Vagina (tissue), 2 donors: ENCODE results near the gene KIF16B. TPM values are rescaled to one million over a fixed set of nuclear protein-coding genes. Genes with fewer than 3 reads are reported as not detected.

Experiments used
- DNase-seq, 2 donors: peaks; one replicate each; pipeline ENCODE4 v3.0.0-alpha.2; 2017; ENCODE audit errors: extremely low spot score in 2 of 2
- H3K27ac ChIP-seq: fragments of 200-600 bp; sonication (generic); one replicate; pipeline ENCODE4 v1.5.1; 2019
- H3K27me3 ChIP-seq: fragments of 200-600 bp; sonication (generic); one replicate; pipeline ENCODE4 v1.5.1; 2019
- H3K36me3 ChIP-seq, 2 donors: fragments of 200-600 bp; sonication (generic); one replicate each; pipeline ENCODE4 v1.5.1; 2017 to 2019
- H3K4me1 ChIP-seq: fragments of 200-600 bp; sonication (generic); one replicate; pipeline ENCODE4 v1.5.1; 2019
- H3K4me3 ChIP-seq, 2 donors: fragments of 200-600 bp; sonication (generic); 1 replicate in 1 of 2; 2 replicates in 1 of 2; pipeline ENCODE4 v1.5.1; 2016 to 2019
- H3K9me3 ChIP-seq: fragments of 200-600 bp; sonication (generic); one replicate; pipeline ENCODE4 v1.5.1; 2019
- CTCF ChIP-seq, 3 experiments: fragments of 450-650 bp in 2 of 3; fragments of 200-600 bp in 1 of 3; sonication (generic) in 1 of 3; IDR thresholded peaks; one replicate each; pipeline ENCODE4 v1.5.1; 2017 to 2019; ENCODE audit warnings: antibody characterized with exemption in 3 of 3, mild to moderate bottlenecking in 2 of 3, moderate library complexity in 2 of 3
- POLR2A ChIP-seq, 2 donors: fragments of 450-650 bp; IDR thresholded peaks; one replicate each; pipeline ENCODE4 v1.6.1; 2017; ENCODE audit warnings: antibody characterized with exemption in 2 of 2, mild to moderate bottlenecking in 2 of 2, moderate library complexity in 2 of 2
- POLR2AphosphoS5 ChIP-seq, 2 donors: sonication (generic); formaldehyde crosslinking; IDR thresholded peaks; one replicate each; pipeline ENCODE4 v1.9.0; 2017; ENCODE audit warnings: antibody characterized with exemption in 2 of 2, mild to moderate bottlenecking in 2 of 2, low read depth in 1 of 2; ENCODE audit not compliant: insufficient read depth in 1 of 2
- intact Hi-C: fragments of 100-400 bp; cut with DNase I; formaldehyde crosslinking; loops from one replicate; pipeline ENCODE4 v1.15.1; 2023
- total RNA-seq: library from RNA; depleted of rRNA; stranded (reverse); fragments of >200 nt; gene quantifications from one replicate; pipeline ENCODE4 v1.2.3, GENCODE V29; 2016

KIF16B gene
- total RNA-seq, 1 donor from 2014 or later, result 27.7 TPM

DNA sequence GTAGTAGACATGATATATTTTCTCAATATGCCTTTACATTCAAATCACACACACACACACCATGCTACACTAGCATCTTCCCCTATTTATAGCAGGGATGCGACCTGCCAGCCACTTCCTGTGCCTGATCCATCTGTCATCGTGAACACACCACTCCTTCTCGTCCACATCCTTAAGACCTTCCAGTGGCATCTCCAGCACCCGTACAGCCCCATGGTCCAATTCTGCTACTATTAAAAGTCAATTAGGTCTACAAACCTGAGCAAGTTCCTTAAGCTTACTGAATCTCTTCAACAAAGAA, 54.5 kb downstream of the KIF16B start:
- H3K36me3 ChIP-seq, result no peaks in the 10 kb centered on the region
- no peaks in the 10 kb centered on the region for H3K4me1 ChIP-seq
- no peak for TF ChIP-seq POLR2A (IDR thresholded peaks at IDR 0.05)
- no peak for TF ChIP-seq CTCF (IDR thresholded peaks at IDR 0.05)
- no peak for TF ChIP-seq POLR2AphosphoS5 (IDR thresholded peaks at IDR 0.05; ENCODE audit: insufficient read depth in 1 of 2, low read depth in 1 of 2)
- no peak for DNase-seq
- no peak overlapping the region for H3K4me3 ChIP-seq
- no peak overlapping the region for H3K27ac ChIP-seq
- H3K9me3 ChIP-seq, result no peaks in the 10 kb centered on the region
- no peaks in the 10 kb centered on the region for H3K27me3 ChIP-seq
- intact Hi-C loops, result no loop called here

DNA sequence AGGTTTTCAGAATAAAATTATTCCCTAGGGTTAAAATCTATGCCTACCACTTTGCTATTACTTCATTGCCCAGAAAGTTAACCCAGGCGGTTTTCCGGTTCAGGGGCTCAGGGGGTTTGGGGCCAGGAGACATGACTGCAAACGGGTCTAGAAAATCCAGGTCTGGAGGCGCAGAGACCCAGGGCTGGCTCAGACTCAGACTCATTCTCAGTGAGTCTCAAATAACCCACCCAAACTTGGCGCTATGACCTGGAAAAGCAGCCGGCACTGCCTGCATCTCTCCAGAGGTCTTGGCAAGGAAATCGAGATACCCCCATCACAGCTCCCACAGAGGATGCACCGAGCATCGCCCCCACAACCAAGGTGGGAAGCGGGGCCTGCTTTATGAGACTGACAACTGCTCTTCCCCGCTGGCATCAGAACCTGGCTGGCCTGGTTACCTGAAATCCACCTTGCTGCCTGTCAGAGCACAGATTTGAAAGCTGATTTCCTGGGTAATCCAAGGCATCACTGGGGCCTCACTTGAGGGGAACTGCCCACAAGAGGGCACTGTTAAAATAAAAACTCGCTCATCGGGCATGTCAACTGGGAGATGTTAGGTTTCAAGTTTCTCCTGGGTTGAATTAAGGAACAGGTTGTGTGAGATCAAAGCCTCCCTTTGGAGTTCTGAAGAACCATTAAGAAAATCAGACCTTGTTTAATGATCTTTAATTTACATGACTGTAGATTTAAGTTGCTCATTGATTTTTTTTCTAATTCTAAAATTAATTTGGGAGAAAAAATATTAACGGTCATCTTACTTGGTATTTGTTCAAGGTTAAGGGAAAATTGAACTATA, 55.1 kb downstream of the KIF16B start:
- Histone ChIP-seq H3K36me3 (no peaks in the 10 kb centered on the region), H3K27ac (no peak overlapping the region), H3K9me3 (no peaks in the 10 kb centered on the region), H3K4me1 (no peaks in the 10 kb centered on the region), H3K27me3 (no peaks in the 10 kb centered on the region), H3K4me3 (no peak overlapping the region)
- no peak for DNase-seq
- peak in 1 of 3 experiments; percentile 43 for TF ChIP-seq CTCF (IDR thresholded peaks at IDR 0.05)
- TF ChIP-seq POLR2AphosphoS5 (IDR thresholded peaks at IDR 0.05; ENCODE audit: insufficient read depth in 1 of 2, low read depth in 1 of 2), result no peak
- intact Hi-C loops, result no loop called here

DNA sequence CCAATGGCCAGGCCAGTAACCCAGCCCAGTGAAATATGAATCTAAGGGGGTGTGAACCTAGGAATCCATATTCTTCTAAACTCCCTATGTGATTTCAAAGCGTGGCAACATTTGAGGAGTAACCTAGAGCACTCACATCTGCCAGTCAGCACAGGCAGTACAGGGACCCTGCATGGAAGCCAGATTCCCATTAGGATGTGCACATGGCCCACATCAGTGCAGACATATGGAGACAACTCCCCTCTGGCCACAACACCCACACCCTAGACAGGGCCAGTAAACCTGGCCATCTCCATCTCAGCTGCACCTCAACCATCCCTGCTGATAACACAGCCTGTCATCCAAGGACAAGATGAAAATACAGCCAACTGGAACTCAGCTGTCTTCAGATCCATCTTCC, 56.5 kb downstream of the KIF16B start:
- no peak for DNase-seq
- Histone ChIP-seq H3K4me1 (no peaks in the 10 kb centered on the region), H3K4me3 (no peak overlapping the region), H3K27ac (no peak overlapping the region), H3K36me3 (no peaks in the 10 kb centered on the region), H3K9me3 (no peaks in the 10 kb centered on the region), H3K27me3 (no peaks in the 10 kb centered on the region)
- no peak for TF ChIP-seq CTCF (IDR thresholded peaks at IDR 0.05)
- no peak for TF ChIP-seq POLR2AphosphoS5 (IDR thresholded peaks at IDR 0.05; ENCODE audit: insufficient read depth in 1 of 2, low read depth in 1 of 2)
- TF ChIP-seq POLR2A (IDR thresholded peaks at IDR 0.05), result no peak
- intact Hi-C loops, result no loop called here

DNA sequence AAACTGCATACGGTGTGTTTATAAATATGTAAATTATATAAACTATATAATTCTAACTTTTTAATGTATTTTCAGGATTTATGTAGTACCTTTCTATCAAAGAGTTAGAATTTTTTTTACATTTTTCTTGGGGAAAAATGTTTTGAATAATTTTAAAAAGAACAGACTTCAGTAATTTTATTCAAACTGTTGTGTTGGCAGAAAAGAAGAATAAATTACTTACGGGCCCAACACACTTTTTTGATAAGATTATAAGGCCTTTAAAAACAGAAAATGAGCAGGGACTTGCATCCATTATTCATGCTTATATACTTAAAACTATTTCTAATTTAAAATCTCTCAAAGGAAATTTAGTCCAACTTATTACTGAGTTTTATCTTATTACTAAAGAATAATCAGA, 58.2 kb downstream of the KIF16B start:
- Histone ChIP-seq H3K27me3 (no peaks in the 10 kb centered on the region), H3K4me1 (no peaks in the 10 kb centered on the region), H3K9me3 (no peaks in the 10 kb centered on the region), H3K4me3 (no peak overlapping the region), H3K27ac (no peak overlapping the region), H3K36me3 (no peaks in the 10 kb centered on the region)
- intact Hi-C loops, result no loop called here
- TF ChIP-seq POLR2A (IDR thresholded peaks at IDR 0.05), result no peak
- no peak for TF ChIP-seq POLR2AphosphoS5 (IDR thresholded peaks at IDR 0.05; ENCODE audit: insufficient read depth in 1 of 2, low read depth in 1 of 2)
- TF ChIP-seq CTCF (IDR thresholded peaks at IDR 0.05), result no peak
- DNase-seq, result no peak

GRCh38 chr20:16514140-16514539, 59.1 kb downstream of the KIF16B start:
- Histone ChIP-seq H3K27ac (no peak overlapping the region), H3K27me3 (no peaks in the 10 kb centered on the region), H3K4me3 (no peak overlapping the region), H3K4me1 (no peaks in the 10 kb centered on the region), H3K36me3 (no peaks in the 10 kb centered on the region), H3K9me3 (no peaks in the 10 kb centered on the region)
- TF ChIP-seq POLR2A (IDR thresholded peaks at IDR 0.05) (no peak), POLR2AphosphoS5 (IDR thresholded peaks at IDR 0.05; ENCODE audit: insufficient read depth in 1 of 2, low read depth in 1 of 2) (no peak), CTCF (IDR thresholded peaks at IDR 0.05) (no peak)
- DNase-seq, result no peak
- intact Hi-C loops, result no loop called here
